ENCODE measurements around the gene SLC10A4. TPM values are rescaled to one million over a fixed set of nuclear protein-coding genes. Genes with fewer than 3 reads are reported as not detected.

The SLC10A4 gene
- total RNA-seq, 1 donor from 2014 or later, result not detected

GRCh38 chr4:48470570-48470969 lies 12.6 kb upstream of the SLC10A4 start:
- TF ChIP-seq CTCF (conservative IDR thresholded peaks at IDR 0.05; ENCODE audit: low read depth, low read length), result no peak
- no peak for DNase-seq (ENCODE audit: low read depth)
- no peak overlapping the region for H3K4me3 ChIP-seq (ENCODE audit: low read depth, low read length)

- no peak for DNase-seq (ENCODE audit: low read depth)
- no peak overlapping the region for H3K4me3 ChIP-seq (ENCODE audit: low read depth, low read length)
- TF ChIP-seq CTCF (conservative IDR thresholded peaks at IDR 0.05; ENCODE audit: low read depth, low read length), result no peak
Measured at GRCh38 chr4:48472794-48473193, 10.3 kb upstream of the SLC10A4 start.

- no peak overlapping the region for H3K4me3 ChIP-seq (ENCODE audit: low read depth, low read length)
- TF ChIP-seq CTCF (conservative IDR thresholded peaks at IDR 0.05; ENCODE audit: low read depth, low read length), result no peak
- DNase-seq (ENCODE audit: low read depth), result no peak
Measured at GRCh38 chr4:48475770-48476169, 7.4 kb upstream of the SLC10A4 start.

DNA sequence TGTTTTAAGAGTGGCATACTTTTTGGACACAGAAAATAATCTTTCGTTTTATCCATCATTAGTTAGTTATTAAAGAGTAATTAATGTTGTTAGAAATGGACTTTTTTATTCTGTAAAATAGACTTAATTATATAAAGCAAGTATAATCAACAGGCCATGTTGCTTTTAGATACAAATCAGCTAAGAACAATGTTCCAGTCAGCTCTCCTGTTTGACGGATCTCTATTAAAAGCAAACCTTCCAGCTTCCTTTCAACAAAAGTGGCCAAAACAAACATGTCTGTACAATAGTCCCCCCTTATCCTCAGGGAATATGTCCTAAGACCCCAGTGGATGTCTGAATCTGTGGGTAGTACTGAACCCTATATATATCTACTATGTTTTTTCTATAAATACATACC lies 4.9 kb upstream of the SLC10A4 start:
- no peak for DNase-seq (ENCODE audit: low read depth)
- TF ChIP-seq CTCF (conservative IDR thresholded peaks at IDR 0.05; ENCODE audit: low read depth, low read length), result no peak
- H3K4me3 ChIP-seq (ENCODE audit: low read depth, low read length), result no peak overlapping the region

DNA sequence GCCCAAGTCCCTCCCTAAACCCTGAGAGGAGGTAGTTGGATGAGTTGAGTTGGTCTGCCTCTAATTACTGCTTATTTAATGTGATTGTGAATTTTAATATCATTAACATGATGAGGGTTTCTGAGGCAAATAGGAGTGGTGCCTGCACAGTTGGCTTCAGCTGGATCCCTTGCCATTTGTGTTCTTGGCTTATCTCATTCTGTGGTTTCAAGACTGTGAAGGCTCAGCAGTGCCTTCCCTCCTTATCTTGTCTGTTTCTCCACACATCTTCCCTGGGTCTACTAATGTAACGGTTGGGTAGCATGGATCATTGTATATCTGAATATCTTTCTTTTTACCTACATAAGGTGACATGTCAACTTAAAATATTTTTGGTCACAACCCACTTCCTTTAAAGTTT lies 1.6 kb upstream of the SLC10A4 start:
- DNase-seq (ENCODE audit: low read depth), result no peak
- TF ChIP-seq CTCF (conservative IDR thresholded peaks at IDR 0.05; ENCODE audit: low read depth, low read length), result no peak
- no peak overlapping the region for H3K4me3 ChIP-seq (ENCODE audit: low read depth, low read length)

GRCh38 chr4:48483777-48484493 lies 792 bp downstream of the SLC10A4 start:
- no peak for TF ChIP-seq CTCF (conservative IDR thresholded peaks at IDR 0.05; ENCODE audit: low read depth, low read length)
- H3K4me3 ChIP-seq (ENCODE audit: low read depth, low read length), result no peak overlapping the region
- no peak for DNase-seq (ENCODE audit: low read depth)

- H3K4me3 ChIP-seq (ENCODE audit: low read depth, low read length), result no peak overlapping the region
- no peak for TF ChIP-seq CTCF (conservative IDR thresholded peaks at IDR 0.05; ENCODE audit: low read depth, low read length)
- no peak for DNase-seq (ENCODE audit: low read depth)
Measured at GRCh38 chr4:48484494-48485168, 1.5 kb downstream of the SLC10A4 start.

All from epithelial cell of proximal tubule (primary cell).